ENCODE data around the gene NFIL3. TPM values are rescaled to one million over a fixed set of nuclear protein-coding genes. Genes with fewer than 3 reads are reported as not detected.

The NFIL3 gene
- total RNA-seq, 1 experiment from 2014 or later = 13.3 TPM

DNA sequence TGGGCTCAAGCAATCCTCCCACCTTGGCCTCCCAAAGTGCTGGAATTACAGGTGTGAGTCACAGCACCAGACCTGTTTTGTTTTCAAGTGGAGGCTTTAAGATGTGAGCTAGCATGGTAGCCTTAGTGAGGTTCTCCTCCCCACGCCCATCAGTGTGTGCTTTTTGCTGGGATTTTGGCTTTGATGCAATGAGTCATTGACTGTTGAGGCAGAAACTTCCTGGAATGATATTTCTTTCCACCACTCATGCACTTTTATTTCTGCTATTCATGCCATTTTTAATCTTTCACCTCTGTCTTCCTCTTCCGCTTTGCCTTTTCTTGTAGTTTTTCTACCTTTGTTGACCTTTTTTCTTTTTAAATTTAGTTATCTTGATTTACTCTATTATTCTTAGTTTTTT is 4.2 kb upstream of the NFIL3 start:
- POLR2A ChIA-PET = no interaction called here
- H3K4me1 ChIP-seq (ENCODE audit: control insufficient read depth, insufficient read depth, low read length) = no peaks in the 10 kb centered on the region; the same call in 1 of the 2 replicates
- ATAC-seq (no peak), DNase-seq (ENCODE audit: low read depth, low spot score) (no peak)
- H3K27ac ChIP-seq (ENCODE audit: low read length) = no peak overlapping the region
- TF ChIP-seq REST (IDR thresholded peaks at IDR 0.05; ENCODE audit: insufficient read depth in 1 of 2, low read depth in 2 of 2, low read length in 1 of 2) (no peak), TCF7L2 (IDR thresholded peaks at IDR 0.05; ENCODE audit: low read depth, low read length) (no peak), CTCF (IDR thresholded peaks at IDR 0.05) (no peak), SIN3A (IDR thresholded peaks at IDR 0.05; ENCODE audit: borderline replicate concordance, insufficient read depth, low read depth, low read length) (no peak), POLR2AphosphoS5 (IDR thresholded peaks at IDR 0.05; ENCODE audit: low read depth, low read length) (no peak)
- no peak overlapping the region for H3K4me3 ChIP-seq (ENCODE audit: low read depth in 2 of 2, low read length in 2 of 2)
- no TSS peak for BruUV-seq (replicated peaks)
- no peaks in the 10 kb centered on the region for H3K9me3 ChIP-seq (ENCODE audit: control insufficient read depth, insufficient read depth, low read depth, low read length)
- H3K27me3 ChIP-seq (ENCODE audit: control insufficient read depth, insufficient read depth, low read length) = no peaks in the 10 kb centered on the region
- in situ Hi-C loops (cut with HindIII; ENCODE audit: low pct_unique_long_range_greater_than_20kb, low sequenced_read_pairs) (no loop called here), intact Hi-C loops (cut with micrococcal nuclease; ENCODE audit: unreplicated experiment) (loop anchor here (2.0 kb wide), 1 partner anchor 513 kb away; no protein-coding TSS in a partner anchor)
- no peaks in the 10 kb centered on the region; the same call in none of the 2 replicates for H3K36me3 ChIP-seq (ENCODE audit: control insufficient read depth, insufficient read depth, low read length)
- CTCF ChIA-PET = interaction anchor here (2.3 kb wide), 1 partner anchor 513 kb away, joined by 15 read pairs; no protein-coding TSS in a partner anchor

GRCh38 chr9:91426123-91426745 is 2.6 kb upstream of the NFIL3 start:
- H3K4me1 ChIP-seq (ENCODE audit: control insufficient read depth, insufficient read depth, low read length) = no peaks in the 10 kb centered on the region; the same call in 1 of the 2 replicates
- H3K36me3 ChIP-seq (ENCODE audit: control insufficient read depth, insufficient read depth, low read length) = no peaks in the 10 kb centered on the region; the same call in 1 of the 2 replicates
- no peak overlapping the region for H3K4me3 ChIP-seq (ENCODE audit: low read depth in 2 of 2, low read length in 2 of 2)
- no peak overlapping the region for H3K27ac ChIP-seq (ENCODE audit: low read length)
- ChIA-PET CTCF (interaction anchor here (0.6 to 2.3 kb wide), 5 partner anchors 77 to 516 kb away, joined by 3 to 15 read pairs (median 3); no protein-coding TSS in a partner anchor), POLR2A (no interaction called here)
- ATAC-seq = no peak
- no peaks in the 10 kb centered on the region for H3K27me3 ChIP-seq (ENCODE audit: control insufficient read depth, insufficient read depth, low read length)
- no peak for DNase-seq (ENCODE audit: low read depth, low spot score)
- TF ChIP-seq POLR2AphosphoS5 (IDR thresholded peaks at IDR 0.05; ENCODE audit: low read depth, low read length) = no peak
- no peak for TF ChIP-seq TCF7L2 (IDR thresholded peaks at IDR 0.05; ENCODE audit: low read depth, low read length)
- no peak for TF ChIP-seq REST (IDR thresholded peaks at IDR 0.05; ENCODE audit: insufficient read depth in 1 of 2, low read depth in 2 of 2, low read length in 1 of 2)
- peak; percentile 65; the same call in 1 of the 2 replicates for TF ChIP-seq CTCF (IDR thresholded peaks at IDR 0.05)
- no peak for TF ChIP-seq SIN3A (IDR thresholded peaks at IDR 0.05; ENCODE audit: borderline replicate concordance, insufficient read depth, low read depth, low read length)
- BruUV-seq (replicated peaks) = no TSS peak
- no peaks in the 10 kb centered on the region for H3K9me3 ChIP-seq (ENCODE audit: control insufficient read depth, insufficient read depth, low read depth, low read length)
- intact Hi-C loops (cut with micrococcal nuclease; ENCODE audit: unreplicated experiment) = loop anchor here (2.0 kb wide), 1 partner anchor 511 kb away; no protein-coding TSS in a partner anchor
- in situ Hi-C loops (cut with HindIII; ENCODE audit: low pct_unique_long_range_greater_than_20kb, low sequenced_read_pairs) = no loop called here

All from Panc1 (cell line).